GM19395 (cell line): ENCODE measurements around the gene LHFPL3.
"Not testable (repeated sequence)": the region's sequence is repeated elsewhere in the genome, so short reads cannot be mapped to it uniquely, and the experiment has no call there.

Experiments
- ATAC-seq: cut with Tn5 transposase; IDR thresholded peaks from one replicate; pipeline ENCODE4 v1.9.1; 2021; ENCODE audit warnings: mild to moderate bottlenecking, moderate library complexity; ENCODE audit not compliant: unreplicated experiment

The LHFPL3 gene

DNA sequence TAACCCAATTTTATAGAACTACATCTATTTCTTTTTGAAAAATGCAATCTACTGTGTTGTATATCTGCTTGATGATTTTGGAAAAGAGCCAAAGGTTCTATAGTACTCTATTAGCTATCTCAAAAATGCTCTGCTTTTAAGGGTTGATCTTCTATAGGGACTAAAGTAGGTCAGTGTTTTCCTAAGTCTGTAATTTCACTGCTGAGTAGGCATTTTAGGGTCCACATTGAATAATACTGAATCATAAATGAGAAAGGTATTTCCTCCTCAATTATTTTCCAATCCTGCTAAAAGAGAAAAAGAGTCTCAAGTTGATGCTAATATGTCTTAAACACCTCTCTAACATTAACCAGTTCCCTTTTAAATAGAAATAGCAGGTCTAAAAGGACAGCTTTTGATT lies 244.2 kb downstream of the LHFPL3 start:
- ATAC-seq = no peak

DNA sequence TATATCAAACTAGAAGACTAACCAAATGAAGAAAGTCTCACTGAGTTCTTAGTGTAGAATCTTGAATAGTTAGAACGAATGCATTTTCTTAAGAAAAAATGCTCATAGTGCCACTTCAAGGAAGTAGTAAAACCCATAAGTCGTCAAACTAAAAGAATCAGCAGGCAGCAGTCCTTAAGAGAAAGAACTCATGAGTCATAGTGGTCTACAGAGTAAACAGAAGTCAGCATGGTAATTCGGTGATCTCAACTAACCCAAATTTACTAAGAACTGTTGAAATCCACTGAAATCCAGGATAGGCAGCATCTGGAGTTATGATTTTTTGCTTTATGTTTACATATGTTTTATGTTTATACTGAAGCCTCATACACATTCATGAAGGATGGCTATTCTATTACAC lies 256.2 kb downstream of the LHFPL3 start:
- no peak for ATAC-seq

DNA sequence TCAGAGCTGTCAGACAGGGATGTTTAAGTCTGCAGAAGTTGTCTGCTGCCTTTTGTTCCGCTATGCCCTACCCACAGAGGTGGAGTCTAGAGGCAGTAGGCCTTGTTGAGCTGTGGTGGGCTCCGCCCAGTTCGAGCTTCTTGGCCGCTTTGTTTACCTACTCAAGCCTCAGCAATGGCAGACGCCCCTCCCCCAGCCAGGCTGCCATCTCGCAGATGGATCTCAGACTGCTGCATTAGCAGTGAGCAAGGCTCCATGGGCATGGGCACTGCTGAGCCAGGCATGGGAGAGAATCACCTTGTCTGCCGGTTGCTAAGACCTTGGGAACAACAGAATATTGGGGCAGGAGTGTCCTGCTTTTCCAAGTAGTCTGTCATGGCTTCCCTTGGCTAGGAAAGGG lies 267.2 kb downstream of the LHFPL3 start:
- not testable (repeated sequence) for ATAC-seq

DNA sequence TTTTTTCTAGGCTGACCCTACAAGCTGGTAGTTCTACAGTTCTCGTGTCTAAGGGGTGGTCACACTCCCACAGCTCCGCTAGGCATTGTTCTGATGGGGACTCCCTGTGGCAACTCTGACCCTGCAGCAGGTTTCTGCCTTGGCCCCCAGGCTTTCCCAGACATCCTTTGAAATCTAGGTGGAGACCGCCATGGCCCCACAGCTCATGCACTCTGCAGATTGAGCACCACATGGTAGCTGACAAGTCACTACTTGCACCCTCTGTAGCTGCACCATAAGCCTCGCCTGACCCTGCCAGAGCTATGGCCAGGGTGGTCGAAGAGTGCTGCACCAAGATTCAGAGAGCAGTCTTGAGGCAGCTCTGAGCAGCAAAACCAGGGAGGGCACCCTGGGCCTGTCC lies 275.6 kb downstream of the LHFPL3 start:
- no peak for ATAC-seq

DNA sequence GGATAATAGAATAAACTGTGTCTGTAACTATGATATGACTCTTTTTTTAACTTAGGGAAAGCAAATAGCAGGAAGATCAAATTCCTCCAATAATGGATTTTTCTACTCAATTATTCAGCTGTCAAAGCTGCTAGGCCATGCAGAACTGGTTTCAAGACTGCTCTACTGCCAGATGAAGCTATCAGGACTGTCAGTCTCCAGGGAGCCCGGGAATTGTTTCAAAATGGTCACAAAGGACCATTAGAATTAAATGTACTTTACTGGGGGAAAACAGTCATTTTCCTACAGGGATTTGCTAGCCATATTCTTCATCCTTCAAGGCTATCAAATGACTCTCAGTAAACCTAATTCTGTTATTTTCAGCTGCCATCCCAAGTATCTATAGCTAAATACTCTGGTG lies 276.3 kb downstream of the LHFPL3 start:
- ATAC-seq = no peak

DNA sequence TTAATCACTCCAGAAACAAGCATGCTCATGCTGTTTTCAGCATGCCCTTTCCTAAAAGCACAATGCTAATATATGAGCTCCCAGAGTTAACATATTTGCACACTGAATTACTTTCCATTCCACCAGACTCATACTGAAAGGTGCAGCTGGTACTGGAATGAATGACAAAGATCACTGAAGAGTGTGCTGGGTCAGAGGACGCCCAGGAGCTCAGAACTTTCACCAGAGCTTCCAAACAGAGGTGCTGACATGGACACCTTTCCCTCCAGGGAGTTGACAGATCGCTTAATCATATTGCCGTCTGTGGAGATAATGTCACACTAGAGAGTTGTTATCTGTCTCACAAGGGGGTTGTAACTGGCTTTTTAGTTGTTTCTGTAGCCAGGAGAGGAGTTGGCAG lies 292.9 kb downstream of the LHFPL3 start:
- ATAC-seq = no peak

DNA sequence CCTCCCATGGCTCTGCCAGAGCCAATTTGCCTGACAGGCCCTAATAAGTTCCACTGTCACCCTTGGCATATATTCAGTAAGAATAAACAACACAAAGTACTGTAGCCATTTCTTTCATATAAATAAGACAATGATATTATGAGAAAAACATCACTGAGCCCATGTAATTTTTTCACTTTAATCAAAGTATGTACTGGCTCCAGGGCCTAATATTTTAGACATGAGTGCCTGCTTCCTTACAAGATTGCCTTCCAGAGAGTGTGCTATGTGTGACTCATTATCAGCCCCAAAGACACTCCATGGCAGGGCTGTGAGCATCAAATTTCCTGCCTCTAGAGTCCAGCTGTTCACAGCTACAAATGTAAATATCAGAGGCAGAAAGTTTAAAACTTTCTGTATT lies 297.6 kb downstream of the LHFPL3 start:
- ATAC-seq = no peak

DNA sequence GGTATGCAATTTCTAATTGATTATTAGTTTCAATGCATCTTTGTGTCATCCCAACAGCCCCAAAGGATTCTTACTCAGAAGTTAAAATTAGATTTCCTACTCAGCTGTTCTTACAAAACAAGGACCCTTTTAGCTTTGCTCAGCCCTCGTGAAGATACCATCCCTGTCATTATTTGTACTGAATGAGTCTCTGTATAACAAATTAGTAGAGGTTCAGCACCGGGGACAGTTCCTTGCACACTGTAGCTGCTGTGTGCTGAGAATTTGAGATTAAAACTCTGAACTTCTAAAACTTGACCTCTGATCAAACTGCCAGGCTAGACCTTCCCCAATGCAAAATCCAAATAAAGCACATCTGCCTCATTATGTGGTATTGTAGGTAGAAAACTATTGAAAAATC lies 299.1 kb downstream of the LHFPL3 start:
- no peak for ATAC-seq

DNA sequence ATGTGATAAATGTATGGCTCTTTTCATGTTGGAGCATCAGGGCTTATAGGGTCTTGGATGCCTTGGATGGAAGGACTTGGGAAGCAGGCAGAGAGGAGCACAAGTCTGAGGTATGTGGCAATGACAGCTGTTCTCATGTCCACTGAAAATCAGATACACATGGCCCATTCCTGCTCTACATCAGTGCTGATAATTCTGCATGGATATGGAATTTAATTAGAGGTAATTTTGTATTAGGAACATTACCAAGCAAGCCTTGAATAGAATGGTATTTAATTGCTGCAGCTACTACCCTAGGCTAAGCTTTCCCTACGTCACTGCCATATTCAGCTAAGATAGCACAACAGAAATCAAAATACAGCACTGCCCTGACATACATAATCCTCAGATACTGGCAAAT lies 299.6 kb downstream of the LHFPL3 start:
- ATAC-seq = no peak

DNA sequence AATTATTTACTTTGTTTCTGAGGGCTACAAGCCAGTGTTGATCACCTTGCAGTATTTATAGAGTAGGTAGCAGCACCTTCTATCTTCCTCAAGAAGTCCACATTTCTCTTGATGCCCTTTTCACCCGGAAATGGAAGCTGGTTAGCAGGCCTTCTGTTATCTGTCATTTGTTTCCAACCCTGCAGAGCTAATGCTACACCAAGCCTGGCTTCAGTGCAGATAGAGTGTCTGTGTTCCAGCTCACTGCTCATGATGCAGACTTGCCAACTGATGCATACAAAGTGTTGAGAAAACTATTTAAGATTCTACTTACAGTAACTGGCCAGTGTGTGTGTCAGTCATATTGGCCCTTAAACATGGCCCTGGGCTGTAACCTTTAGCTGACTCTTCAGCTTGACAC lies 301.0 kb downstream of the LHFPL3 start:
- no peak for ATAC-seq

DNA sequence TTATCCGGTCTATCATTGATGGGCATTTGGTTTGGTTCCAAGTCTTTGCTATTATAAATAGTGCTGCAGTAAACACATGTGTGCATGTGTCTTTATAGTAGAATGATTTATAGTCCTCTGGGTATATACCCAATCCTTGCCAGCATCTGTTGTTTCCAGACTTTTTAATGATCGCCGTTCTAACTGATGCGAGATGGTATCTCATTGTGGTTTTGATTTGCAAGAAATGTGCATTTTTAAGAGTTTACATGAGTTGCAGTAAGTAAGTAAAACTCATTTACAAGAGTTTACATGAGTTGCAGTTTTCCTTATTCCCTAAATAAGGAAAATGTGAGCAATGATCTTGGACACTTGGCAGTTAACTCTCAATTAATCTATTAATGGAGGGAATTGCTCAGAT lies 312.1 kb downstream of the LHFPL3 start:
- no peak for ATAC-seq

DNA sequence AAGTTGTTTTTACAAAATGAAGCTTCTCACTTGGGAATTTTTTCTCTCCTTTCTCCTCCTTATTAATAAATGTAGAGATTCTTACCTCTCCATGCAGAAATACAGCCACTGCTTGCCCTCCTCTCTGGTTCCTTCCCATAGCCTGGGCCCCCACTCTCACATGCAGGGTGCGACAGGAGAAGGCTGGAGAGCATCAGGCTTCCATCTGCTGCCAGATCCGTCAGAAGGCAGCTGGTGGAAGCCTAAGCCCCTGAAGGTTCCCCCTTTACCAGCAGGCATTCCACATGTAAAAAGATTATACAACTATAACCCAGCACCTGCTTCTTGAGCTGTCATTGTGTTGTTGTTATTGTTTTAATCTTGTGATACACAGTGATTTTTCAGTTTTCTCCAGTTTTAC lies 314.2 kb downstream of the LHFPL3 start:
- ATAC-seq = no peak

DNA sequence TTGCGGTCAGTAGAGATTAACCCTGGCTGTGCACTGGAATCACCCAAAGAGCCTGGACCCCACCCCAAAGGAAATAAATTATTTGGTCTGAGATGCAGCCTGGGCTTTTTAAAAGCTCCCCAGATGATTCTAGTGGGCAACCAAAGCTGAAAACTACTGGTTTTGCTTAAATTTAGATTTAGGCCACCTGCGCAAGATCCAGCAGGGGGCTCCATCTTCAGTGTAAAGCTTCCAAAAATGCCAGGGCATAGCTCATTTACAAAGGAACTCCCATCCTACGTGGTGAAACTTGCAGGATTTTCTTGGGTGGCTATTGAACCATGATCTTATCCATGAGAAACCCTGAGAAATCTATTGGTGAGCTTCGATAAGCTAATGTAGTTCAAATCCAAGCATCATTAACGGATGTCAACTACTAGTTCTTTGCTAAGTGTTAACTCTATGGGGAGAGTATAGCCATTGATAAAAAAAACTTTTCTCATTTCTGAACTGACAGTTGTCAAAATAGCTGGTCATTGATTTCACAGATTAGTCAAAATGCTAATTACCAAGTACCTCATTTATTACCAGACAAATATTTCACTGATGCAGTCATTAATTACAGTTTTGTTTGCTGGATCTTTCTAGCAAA lies 315.3 kb downstream of the LHFPL3 start:
- no peak for ATAC-seq

DNA sequence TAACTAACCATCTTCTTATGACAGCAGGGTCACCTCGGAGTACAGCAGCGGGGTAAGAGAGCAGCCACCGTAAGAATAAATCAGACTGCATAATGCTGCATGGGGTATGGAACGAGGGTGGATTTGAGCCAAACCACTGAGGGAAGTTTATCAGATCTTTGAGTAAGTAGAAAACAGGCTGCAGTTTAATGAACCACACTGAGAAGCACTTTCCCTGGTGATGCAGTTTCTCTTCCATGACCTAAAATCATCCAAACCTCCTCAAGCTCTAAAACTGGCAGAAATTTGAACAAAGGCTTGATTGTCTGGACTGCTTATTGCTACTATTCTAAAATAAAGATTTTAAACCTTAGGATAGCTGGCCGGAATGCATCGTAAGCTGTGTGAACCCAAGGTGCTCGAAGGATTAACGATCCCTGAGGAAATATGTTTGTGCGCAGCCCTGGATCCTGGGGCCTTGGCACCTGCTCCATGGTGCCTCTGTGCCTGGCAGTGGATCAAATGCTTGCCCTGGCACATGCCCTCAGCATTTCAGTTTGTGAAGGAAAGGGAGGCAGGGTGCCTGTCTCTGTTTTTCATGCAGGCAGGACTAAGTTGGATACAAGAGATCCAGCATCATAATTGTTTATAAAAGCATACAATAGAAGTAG lies 322.7 kb downstream of the LHFPL3 start:
- ATAC-seq = no peak

DNA sequence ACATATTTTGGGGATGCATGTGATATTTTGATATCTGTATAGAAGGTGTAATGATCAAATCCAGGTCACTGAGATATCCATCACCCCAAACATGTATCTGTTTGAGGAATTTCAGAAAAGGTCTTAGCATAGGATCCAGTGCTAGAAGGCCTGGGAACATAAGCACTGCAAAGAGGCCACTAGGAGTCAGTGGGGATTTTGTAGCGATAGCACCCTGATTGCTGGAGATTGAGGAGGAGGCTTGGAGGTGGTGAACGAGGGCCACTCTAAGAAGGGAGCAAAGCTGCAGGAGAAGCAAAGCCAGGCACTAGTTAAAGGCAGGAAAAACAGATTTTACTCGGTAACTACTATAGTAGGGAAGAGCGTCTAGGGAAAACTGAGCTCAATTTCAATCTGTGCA lies 324.0 kb downstream of the LHFPL3 start:
- ATAC-seq = no peak

DNA sequence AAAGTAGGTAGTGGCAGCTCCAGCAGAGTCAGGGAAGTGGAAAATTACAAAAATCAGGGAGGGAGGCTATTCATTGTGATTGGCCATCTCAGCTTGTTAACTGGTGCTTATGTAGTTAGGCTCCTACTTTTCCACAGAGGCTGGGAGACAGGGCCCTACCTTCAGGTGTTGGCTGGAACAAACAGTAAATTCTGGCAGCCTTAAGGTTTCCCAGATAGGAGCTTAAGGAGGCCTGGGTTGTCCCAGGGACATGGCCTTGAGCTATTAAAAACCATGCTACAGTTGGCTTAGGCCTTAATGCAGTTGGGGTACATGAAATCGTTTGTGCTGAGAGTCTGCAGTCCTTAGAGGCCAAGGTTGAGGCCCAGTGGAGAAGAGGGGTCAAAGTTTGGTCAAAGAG lies 324.5 kb downstream of the LHFPL3 start:
- ATAC-seq = no peak

DNA sequence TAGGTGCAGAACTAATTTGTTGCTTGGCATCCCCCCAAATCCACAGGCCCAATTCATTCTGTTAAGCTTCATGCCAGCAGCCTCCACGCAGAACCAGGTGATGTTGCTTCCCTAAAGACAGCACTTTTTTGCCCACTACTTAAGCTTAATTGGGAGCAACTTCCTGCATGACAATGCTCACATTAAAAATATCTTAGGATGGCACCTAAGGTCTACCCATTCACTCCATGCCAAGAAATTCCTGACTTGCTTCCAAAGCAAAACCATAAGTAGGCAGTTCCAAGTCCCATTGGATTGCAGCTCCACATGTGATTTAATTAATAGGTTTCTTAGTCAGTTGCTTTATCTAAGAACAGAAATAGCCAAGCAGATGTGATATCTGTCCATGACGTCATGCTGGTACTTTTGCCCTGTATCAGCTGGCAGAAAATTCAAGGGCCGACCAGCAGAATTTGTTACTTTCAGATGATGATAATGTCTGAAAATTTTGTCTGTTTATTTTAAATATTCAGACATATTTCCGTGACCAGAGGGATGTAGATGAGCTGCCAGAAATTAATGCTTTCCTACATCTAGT lies 325.5 kb downstream of the LHFPL3 start:
- ATAC-seq = no peak

DNA sequence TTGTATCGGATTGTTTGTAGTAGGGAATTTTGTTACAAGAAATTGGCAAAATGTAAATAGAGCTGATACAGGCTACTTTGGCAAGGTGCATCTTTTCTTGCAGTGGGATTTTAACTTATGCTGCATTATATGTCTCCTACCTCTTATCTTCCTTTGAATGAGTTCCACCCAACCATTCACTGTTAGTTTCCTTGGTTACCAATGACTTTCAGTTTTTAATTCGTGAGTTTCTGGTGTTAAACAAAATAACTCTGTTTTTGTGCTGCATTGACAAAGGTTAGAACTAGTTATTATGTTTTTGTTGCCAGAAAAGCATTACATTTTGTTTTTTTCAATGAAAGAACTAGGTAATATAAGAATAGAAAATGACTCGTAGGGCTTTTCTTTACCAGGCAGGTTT lies 327.2 kb downstream of the LHFPL3 start:
- ATAC-seq = no peak

DNA sequence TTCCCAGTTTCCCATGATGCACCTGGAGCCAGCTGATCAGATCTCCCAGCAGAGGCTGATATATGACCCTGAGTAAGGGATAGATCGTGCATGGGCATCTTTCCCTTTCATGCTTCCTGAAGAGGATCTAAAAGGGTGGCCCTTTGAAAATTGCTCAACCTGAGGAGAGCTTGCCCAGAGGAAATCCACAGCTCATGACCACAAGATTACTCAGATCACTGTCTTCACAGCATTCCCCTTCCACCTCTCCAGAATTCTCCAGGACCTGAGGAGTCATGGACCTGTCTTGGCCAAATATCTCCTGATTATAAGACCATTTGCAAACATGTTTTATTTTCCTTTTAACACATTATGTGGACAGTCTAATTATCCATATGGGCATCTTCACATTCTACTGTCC lies 328.1 kb downstream of the LHFPL3 start:
- ATAC-seq = no peak

DNA sequence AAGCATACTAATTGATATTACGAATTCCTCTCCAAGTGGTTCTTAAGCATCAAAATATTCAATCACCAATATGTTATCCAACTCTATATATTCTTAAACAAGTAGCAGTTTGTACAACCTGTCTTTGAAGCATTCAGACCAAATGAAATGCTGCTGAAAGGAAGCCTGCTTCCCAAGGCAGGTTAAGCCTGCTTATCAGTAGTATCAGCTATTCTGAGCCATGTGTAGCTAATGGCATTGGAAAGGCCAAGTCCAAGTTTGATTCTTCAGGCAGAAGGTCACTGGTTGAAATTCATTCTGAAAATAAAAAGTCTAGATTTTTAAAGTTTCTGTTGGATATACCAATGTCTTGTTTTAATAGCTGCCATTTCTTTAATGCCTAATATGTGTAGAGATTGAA lies 328.7 kb downstream of the LHFPL3 start:
- ATAC-seq = no peak

DNA sequence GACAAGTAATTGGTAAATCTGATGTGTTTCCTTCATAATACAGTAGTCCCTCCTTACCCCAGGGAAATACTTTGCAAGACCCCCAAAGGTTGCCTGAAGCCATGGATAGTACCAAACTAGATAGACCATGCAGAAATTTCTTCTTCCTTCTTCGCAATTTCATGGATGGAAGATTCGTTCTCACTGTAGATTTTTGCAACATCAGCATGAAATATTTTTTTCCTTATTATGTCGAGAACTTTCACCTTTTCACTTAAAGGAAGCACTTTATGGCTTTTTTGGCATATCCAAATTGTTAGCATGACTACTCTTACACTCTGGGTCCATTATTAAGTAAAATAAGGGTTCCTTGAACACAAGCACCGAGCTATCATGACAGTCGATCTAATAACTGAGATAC lies 333.2 kb downstream of the LHFPL3 start:
- no peak for ATAC-seq

DNA sequence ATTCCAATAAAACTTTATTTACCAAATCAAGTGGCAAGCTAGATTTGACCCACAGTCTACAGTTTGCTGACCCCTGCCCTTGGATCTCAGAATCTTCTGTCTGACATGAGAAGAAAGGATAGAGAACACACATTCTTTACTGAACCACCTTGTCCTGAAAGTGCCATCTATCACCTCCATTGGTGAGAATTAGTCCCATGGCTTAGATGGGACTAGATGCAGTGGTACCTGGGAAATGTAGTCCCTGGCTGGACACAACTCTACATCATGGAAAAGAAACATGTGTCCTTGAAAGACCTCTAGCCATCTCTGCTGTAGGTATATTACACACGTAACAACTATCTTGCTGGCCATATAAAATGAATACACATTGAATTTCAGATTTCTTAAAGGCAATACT lies 336.2 kb downstream of the LHFPL3 start:
- no peak for ATAC-seq

DNA sequence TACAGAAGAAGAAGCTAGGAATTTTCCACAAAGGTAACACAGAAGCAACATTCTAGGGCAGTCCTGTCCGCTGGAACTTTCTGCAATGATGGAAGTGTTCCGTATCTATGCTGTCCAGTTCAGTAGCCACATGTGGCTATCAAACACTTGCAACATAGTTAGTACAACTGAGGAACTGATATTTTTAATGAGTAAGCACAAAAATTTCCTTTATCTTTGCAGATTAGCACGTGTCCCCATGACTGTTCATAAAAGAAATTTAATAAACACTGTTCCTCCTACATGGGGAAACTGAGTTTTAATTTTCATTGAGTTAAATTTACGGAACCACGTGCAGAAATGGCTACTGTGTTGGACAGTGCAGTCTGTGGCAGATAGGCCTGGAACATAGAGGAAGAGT lies 349.2 kb downstream of the LHFPL3 start:
- no peak for ATAC-seq
